Measurements from ENCODE around the gene MAP1LC3B2.

GRCh38 chr12:116600959-116601918 lies 42.1 kb downstream of the MAP1LC3B2 start:
- TF ChIP-seq CHD2 (IDR thresholded peaks at IDR 0.05; ENCODE audit: low read length) (no peak), RBBP5 (IDR thresholded peaks at IDR 0.05; ENCODE audit: borderline replicate concordance, low read depth, low read length) (no peak), POLR2AphosphoS5 (IDR thresholded peaks at IDR 0.05; ENCODE audit: low read depth, low read length) (no peak), NRF1 (IDR thresholded peaks at IDR 0.05; ENCODE audit: low read depth, low read length) (no peak), CTCF (IDR thresholded peaks at IDR 0.05; ENCODE audit: control extremely low read depth in 1 of 3, insufficient read depth in 1 of 3, low read depth in 1 of 3, low read length in 3 of 3) (no peak), RAD21 (IDR thresholded peaks at IDR 0.05 in 1 of 2, conservative IDR thresholded peaks at IDR 0.05 in 1 of 2; ENCODE audit: low read depth in 2 of 2, low read length in 2 of 2) (no peak)

Measured in H1 (cell line).